Muscle layer of duodenum (tissue), 2 donors: ENCODE measurements around the gene MPRIP.
"Not testable (repeated sequence)": the region's sequence is repeated elsewhere in the genome, so short reads cannot be mapped to it uniquely, and the experiment has no call there.

ENCODE experiments used
- H3K27ac ChIP-seq: one replicate; pipeline ENCODE4 v1.7.0; 2013; ENCODE audit warnings: mild to moderate bottlenecking, low read length
- H3K27me3 ChIP-seq: one replicate; pipeline ENCODE4 v1.7.0; 2013; ENCODE audit warnings: low read depth, mild to moderate bottlenecking, control low read depth, low read length
- H3K36me3 ChIP-seq, 2 donors: one replicate each; pipeline ENCODE4 v1.7.0; 2013; ENCODE audit warnings: low read length in 2 of 2, control low read depth in 1 of 2, mild to moderate bottlenecking in 1 of 2; ENCODE audit not compliant: insufficient read depth in 2 of 2, control insufficient read depth in 1 of 2
- H3K4me1 ChIP-seq, 2 donors: one replicate each; pipeline ENCODE4 v1.7.0; 2013; ENCODE audit warnings: low read length in 2 of 2, mild to moderate bottlenecking in 2 of 2, control low read depth in 1 of 2, moderate library complexity in 1 of 2; ENCODE audit not compliant: insufficient read depth in 2 of 2, control insufficient read depth in 1 of 2
- H3K4me3 ChIP-seq, 2 donors: one replicate each; pipeline ENCODE4 v1.7.0; 2013; ENCODE audit warnings: low read length in 2 of 2, low read depth in 1 of 2, mild to moderate bottlenecking in 1 of 2
- H3K9me3 ChIP-seq, 2 donors: one replicate each; pipeline ENCODE4 v1.7.0; 2013; ENCODE audit warnings: low read length in 2 of 2, control low read depth in 1 of 2, mild to moderate bottlenecking in 1 of 2; ENCODE audit not compliant: control insufficient read depth in 1 of 2
- donor health status: healthy.

Gene MPRIP

GRCh38 chr17:17004251-17004996, 37.8 kb upstream of the MPRIP start:
- no peak overlapping the region for H3K4me3 ChIP-seq
- H3K4me1 ChIP-seq: peaks cover 0 to 6% of the 10 kb centered on the region in 2 donors
- no peaks in the 10 kb centered on the region for H3K9me3 ChIP-seq
- no peaks in the 10 kb centered on the region for H3K36me3 ChIP-seq
- no peak overlapping the region for H3K27ac ChIP-seq
- no peaks in the 10 kb centered on the region for H3K27me3 ChIP-seq

GRCh38 chr17:17004997-17005614, 37.2 kb upstream of the MPRIP start:
- not testable (repeated sequence) for H3K27ac ChIP-seq, H3K36me3 ChIP-seq, H3K4me3 ChIP-seq, H3K9me3 ChIP-seq, H3K27me3 ChIP-seq, H3K4me1 ChIP-seq

DNA sequence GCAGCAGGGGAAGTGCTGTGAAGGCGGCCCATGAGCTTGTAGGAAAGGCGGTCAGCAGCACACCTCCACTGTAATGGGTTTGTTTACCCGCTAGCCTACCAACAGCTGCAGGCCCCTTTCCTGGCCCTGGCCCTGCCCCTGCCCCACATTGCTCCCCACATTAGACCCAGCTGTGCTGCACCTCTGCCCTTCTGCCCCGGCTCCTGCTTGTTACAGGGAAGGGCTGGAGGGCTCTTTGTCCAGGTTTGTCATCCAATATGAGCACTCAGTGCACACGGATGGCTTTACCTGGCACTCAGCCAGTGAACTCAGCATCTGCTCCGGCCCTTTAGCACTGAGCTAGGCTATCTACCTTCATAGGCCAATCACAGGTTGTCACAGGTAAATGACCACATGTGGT, 34.4 kb upstream of the MPRIP start:
- H3K9me3 ChIP-seq, H3K4me1 ChIP-seq, H3K27me3 ChIP-seq, H3K27ac ChIP-seq, H3K36me3 ChIP-seq, H3K4me3 ChIP-seq: not testable (repeated sequence)

DNA sequence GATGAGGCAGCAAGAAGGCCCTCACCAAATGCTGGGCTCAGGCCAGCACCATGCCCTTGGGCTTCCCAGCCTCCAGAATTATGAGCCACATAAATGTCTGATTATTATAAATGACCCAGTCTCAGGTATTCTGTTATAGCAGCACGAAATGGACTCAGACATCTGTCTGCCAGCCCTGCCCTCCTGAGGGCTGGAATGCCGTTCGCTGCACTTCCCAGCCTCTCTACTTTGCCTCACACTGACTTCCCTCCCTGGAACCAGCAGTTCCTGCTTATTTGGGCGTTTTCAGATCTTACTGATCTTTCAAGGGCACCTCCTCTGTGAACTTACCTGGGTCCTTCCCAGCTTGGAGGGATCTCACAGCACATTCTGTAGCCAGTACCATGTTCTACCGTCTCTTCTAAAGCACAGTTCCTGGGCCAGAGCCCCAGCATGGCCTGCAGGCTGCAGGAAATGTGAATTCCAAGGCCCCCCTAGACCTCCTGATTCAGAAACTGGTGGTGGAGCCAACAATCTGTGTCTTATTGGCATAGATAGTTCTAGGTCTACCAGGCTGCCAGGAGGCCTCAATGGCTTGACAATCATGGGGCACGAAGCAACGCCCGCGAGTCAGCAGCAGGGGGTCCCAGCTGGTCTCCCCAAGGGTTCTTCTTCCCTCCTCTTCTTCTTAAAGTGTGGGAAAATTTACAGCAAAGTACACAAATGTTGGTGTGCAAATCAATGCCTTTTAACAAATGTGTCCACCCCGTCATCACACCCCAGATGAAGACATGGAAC, 33.4 kb upstream of the MPRIP start:
- not testable (repeated sequence) for H3K4me1 ChIP-seq, H3K36me3 ChIP-seq, H3K4me3 ChIP-seq, H3K27ac ChIP-seq, H3K9me3 ChIP-seq, H3K27me3 ChIP-seq

GRCh38 chr17:17009972-17010371, 32.3 kb upstream of the MPRIP start:
- H3K4me1 ChIP-seq, H3K36me3 ChIP-seq, H3K27ac ChIP-seq, H3K27me3 ChIP-seq, H3K9me3 ChIP-seq, H3K4me3 ChIP-seq: not testable (repeated sequence)

- H3K36me3 ChIP-seq, H3K4me3 ChIP-seq, H3K9me3 ChIP-seq, H3K4me1 ChIP-seq, H3K27ac ChIP-seq, H3K27me3 ChIP-seq: not testable (repeated sequence)
Measured at GRCh38 chr17:17010545-17011034, 31.7 kb upstream of the MPRIP start.

DNA sequence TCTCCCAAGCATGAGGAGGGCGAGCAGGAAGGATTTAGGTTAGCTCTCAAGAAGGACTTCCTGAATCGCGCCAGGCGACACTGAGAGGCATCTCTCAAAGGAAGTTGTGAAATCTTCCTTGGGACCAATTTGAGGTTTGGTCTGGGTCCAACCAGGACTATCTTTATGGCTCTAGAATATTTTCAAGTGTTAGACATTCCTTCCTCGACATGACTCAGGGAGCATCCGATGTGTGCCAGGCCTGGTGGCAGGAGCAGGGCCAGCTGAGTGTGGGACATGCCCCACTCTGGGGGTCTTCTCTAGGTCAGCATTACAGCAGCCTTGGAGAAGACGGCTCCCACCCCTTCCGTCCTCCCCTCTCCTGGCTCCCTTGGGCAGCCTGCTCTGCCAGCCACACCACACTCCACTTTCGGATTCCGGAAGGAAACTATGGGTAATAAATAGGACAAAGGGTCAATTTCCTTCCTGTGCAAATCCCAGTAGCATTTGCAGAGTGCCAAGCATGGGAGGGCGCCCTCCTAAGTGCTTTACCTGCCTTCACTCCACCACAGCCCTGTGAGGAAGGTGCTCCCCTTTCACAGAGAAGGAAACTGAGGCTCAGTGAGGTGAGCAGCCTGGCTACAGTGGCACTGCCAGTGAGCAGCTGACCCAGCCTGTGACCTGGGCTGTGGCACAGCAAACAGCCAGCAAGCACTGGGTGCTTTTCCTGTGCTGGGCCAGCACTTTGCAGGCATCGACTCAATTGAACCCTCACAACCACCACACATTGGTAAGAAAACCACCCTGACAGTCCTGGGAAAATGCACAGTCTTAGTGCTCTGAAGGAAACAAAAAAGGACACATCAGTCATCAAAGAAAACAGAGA, 31.0 kb upstream of the MPRIP start:
- not testable (repeated sequence) for H3K4me3 ChIP-seq, H3K9me3 ChIP-seq, H3K36me3 ChIP-seq, H3K4me1 ChIP-seq, H3K27me3 ChIP-seq, H3K27ac ChIP-seq

DNA sequence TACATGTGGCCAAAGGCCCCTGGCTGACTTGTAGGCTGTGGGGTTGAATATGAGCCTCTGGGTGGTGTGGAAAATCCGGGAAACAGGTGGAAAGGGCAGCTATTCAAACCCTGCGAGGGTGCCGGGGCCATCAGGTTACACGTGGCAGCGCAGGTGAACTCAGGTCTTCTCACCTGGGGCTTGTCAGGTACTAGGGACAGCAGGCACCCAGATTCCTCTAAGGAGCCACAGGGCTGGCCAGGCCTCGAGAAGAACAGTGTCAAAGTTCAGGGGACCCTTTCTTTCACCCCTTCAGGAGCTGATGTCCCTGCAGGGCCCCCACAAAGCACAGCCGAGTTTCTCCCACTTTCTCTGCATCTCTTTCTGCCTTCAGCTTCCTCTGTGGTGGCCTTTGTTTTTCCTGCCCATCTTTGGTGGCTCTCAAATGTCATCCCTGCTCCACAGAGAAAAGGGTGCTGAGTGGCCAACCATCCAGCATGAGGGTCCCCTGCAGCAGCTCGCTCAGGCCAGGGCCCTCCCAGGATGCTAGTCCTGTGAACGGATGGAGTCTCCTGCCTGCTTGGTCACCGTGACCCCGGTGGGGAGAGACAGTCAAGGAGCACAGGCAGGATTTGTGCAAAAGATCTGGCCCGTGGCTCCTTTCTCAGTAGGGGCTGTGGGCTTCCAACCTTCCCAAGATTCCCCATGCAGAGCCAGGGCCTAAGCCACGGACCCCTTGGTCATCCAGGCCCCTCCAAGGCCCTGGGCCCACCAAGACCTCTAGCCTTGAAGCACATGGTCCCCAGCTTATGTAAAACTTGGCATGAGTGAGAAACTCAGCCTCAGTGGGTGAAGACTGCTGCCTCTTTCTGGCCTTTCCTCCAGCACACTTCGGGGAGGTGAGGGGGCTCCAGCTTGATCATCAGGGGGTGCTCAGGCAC, 28.2 kb upstream of the MPRIP start:
- H3K36me3 ChIP-seq, H3K27me3 ChIP-seq, H3K4me3 ChIP-seq, H3K4me1 ChIP-seq, H3K27ac ChIP-seq, H3K9me3 ChIP-seq: not testable (repeated sequence)

GRCh38 chr17:17014748-17015124, 27.5 kb upstream of the MPRIP start:
- H3K36me3 ChIP-seq, H3K9me3 ChIP-seq, H3K4me1 ChIP-seq, H3K27me3 ChIP-seq, H3K27ac ChIP-seq, H3K4me3 ChIP-seq: not testable (repeated sequence)

DNA sequence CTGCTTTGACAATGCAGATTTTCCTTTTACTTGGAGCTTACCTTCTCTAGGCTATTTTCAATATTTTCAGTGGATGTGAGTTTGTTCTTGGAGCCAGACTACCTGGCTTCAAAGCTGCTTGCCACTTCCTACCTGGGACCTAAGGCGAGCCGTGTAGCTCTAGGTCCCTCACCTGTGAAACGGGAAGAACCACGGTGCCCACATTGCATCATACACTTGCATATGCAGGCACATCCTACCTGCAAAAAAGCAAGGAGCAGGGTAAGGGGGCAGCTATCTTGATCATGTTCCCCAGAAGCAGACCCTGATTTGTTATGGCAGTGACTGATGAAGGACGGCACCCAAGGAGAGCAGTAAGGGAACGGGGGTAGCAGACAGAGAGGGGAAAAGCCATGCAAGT, 27.0 kb upstream of the MPRIP start:
- Histone ChIP-seq H3K27ac (no peak overlapping the region), H3K9me3 (no peaks in the 10 kb centered on the region), H3K4me3 (no peak overlapping the region), H3K36me3 (no peaks in the 10 kb centered on the region), H3K4me1 (no peaks in the 10 kb centered on the region), H3K27me3 (no peaks in the 10 kb centered on the region)
